PC-9 (cell line): Measurements from ENCODE around the gene YTHDF2.

Experiments
- EZH2 ChIP-seq: fragments of 200-600 bp; sonication (generic); IDR thresholded peaks from 2 replicates; pipeline ENCODE4 v1.8.0; 2017; ENCODE audit warnings: antibody characterized with exemption, low read depth
- TF ChIP-seq, protein P1 (sequence below): fragments of 200-600 bp; sonication (generic); conservative IDR thresholded peaks from 2 replicates; pipeline ENCODE4 v1.6.1; 2017; ENCODE audit warnings: mixed run types, antibody characterized with exemption, mild to moderate bottlenecking, moderate library complexity

DNA sequence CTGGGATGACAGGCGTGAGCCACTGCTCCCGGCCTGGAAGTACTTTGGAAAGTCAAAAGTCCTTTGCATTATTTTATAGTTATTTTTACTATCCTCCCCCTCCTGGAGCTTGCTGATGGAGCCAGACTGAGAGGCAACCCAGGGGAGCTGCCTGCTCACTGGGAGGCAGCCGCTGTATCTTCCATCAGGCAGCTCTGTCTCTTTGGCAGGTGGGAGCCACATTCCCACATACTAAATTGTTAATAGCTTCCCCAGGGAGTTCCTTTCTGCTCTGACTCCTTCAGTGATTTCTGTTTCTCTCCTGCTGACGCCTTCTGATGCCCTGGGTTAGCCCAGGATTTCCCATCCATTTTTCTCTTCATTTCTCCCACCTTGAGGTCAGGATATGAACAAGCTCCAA, 70.3 kb downstream of the YTHDF2 start:
- TF ChIP-seq, protein P1, sequence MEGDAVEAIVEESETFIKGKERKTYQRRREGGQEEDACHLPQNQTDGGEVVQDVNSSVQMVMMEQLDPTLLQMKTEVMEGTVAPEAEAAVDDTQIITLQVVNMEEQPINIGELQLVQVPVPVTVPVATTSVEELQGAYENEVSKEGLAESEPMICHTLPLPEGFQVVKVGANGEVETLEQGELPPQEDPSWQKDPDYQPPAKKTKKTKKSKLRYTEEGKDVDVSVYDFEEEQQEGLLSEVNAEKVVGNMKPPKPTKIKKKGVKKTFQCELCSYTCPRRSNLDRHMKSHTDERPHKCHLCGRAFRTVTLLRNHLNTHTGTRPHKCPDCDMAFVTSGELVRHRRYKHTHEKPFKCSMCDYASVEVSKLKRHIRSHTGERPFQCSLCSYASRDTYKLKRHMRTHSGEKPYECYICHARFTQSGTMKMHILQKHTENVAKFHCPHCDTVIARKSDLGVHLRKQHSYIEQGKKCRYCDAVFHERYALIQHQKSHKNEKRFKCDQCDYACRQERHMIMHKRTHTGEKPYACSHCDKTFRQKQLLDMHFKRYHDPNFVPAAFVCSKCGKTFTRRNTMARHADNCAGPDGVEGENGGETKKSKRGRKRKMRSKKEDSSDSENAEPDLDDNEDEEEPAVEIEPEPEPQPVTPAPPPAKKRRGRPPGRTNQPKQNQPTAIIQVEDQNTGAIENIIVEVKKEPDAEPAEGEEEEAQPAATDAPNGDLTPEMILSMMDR, result no peak
- no peak for TF ChIP-seq EZH2
